Measurements from ENCODE around the gene KIAA0232. TPM values are rescaled to one million over a fixed set of nuclear protein-coding genes. Genes with fewer than 3 reads are reported as not detected.

The KIAA0232 gene
- total RNA-seq, 1 donor from 2014 or later, result 32.1 TPM

GRCh38 chr4:6767748-6768538 lies 14.6 kb upstream of the KIAA0232 start:
- DNase-seq (ENCODE audit: low read depth), result no peak
- H3K4me3 ChIP-seq (ENCODE audit: low read depth, low read length), result no peak overlapping the region
- no peaks in the 10 kb centered on the region for H3K36me3 ChIP-seq (ENCODE audit: control insufficient read depth, insufficient read depth, low read length)
- no peaks in the 10 kb centered on the region for H3K27me3 ChIP-seq (ENCODE audit: control insufficient read depth, insufficient read depth, low read length)
- no peak for TF ChIP-seq CTCF (IDR thresholded peaks at IDR 0.05; ENCODE audit: insufficient read depth, low read length, poor library complexity, severe bottlenecking)

- Histone ChIP-seq H3K27me3 (ENCODE audit: control insufficient read depth, insufficient read depth, low read length) (no peaks in the 10 kb centered on the region), H3K4me3 (ENCODE audit: low read depth, low read length) (no peak overlapping the region), H3K36me3 (ENCODE audit: control insufficient read depth, insufficient read depth, low read length) (no peaks in the 10 kb centered on the region)
- DNase-seq (ENCODE audit: low read depth), result no peak
- no peak for TF ChIP-seq CTCF (IDR thresholded peaks at IDR 0.05; ENCODE audit: insufficient read depth, low read length, poor library complexity, severe bottlenecking)
Observed at GRCh38 chr4:6768539-6768905, 14.0 kb upstream of the KIAA0232 start.

GRCh38 chr4:6769233-6769988 lies 13.1 kb upstream of the KIAA0232 start:
- no peaks in the 10 kb centered on the region for H3K27me3 ChIP-seq (ENCODE audit: control insufficient read depth, insufficient read depth, low read length)
- no peaks in the 10 kb centered on the region for H3K36me3 ChIP-seq (ENCODE audit: control insufficient read depth, insufficient read depth, low read length)
- no peak overlapping the region for H3K4me3 ChIP-seq (ENCODE audit: low read depth, low read length)
- TF ChIP-seq CTCF (IDR thresholded peaks at IDR 0.05; ENCODE audit: insufficient read depth, low read length, poor library complexity, severe bottlenecking), result no peak
- no peak for DNase-seq (ENCODE audit: low read depth)

- no peak for DNase-seq (ENCODE audit: low read depth)
- Histone ChIP-seq H3K36me3 (ENCODE audit: control insufficient read depth, insufficient read depth, low read length) (no peaks in the 10 kb centered on the region), H3K4me3 (ENCODE audit: low read depth, low read length) (no peak overlapping the region), H3K27me3 (ENCODE audit: control insufficient read depth, insufficient read depth, low read length) (no peaks in the 10 kb centered on the region)
- TF ChIP-seq CTCF (IDR thresholded peaks at IDR 0.05; ENCODE audit: insufficient read depth, low read length, poor library complexity, severe bottlenecking), result no peak
Observed at GRCh38 chr4:6769989-6770420, 12.5 kb upstream of the KIAA0232 start.

GRCh38 chr4:6770581-6771228 lies 11.8 kb upstream of the KIAA0232 start:
- Histone ChIP-seq H3K27me3 (ENCODE audit: control insufficient read depth, insufficient read depth, low read length) (no peaks in the 10 kb centered on the region), H3K4me3 (ENCODE audit: low read depth, low read length) (no peak overlapping the region), H3K36me3 (ENCODE audit: control insufficient read depth, insufficient read depth, low read length) (no peaks in the 10 kb centered on the region)
- no peak for TF ChIP-seq CTCF (IDR thresholded peaks at IDR 0.05; ENCODE audit: insufficient read depth, low read length, poor library complexity, severe bottlenecking)
- no peak for DNase-seq (ENCODE audit: low read depth)

All from kidney epithelial cell (primary cell).